ENCODE results near the gene LYPD6B.

Gene LYPD6B

GRCh38 chr2:149080099-149080498 lies 41.6 kb downstream of the LYPD6B start:
- no peak for DNase-seq

GRCh38 chr2:149080971-149081370 lies 42.5 kb downstream of the LYPD6B start:
- no peak for DNase-seq

- DNase-seq = no peak
Observed at GRCh38 chr2:149082079-149082478, 43.6 kb downstream of the LYPD6B start.

GRCh38 chr2:149082735-149083134 lies 44.2 kb downstream of the LYPD6B start:
- DNase-seq = no peak

GRCh38 chr2:149084924-149085795 lies 46.7 kb downstream of the LYPD6B start:
- no peak for DNase-seq

- DNase-seq = no peak
Observed at GRCh38 chr2:149087751-149088150, 49.3 kb downstream of the LYPD6B start.

GRCh38 chr2:149089068-149089467 lies 50.6 kb downstream of the LYPD6B start:
- DNase-seq = no peak

- DNase-seq = no peak
Observed at GRCh38 chr2:149090706-149091105, 52.2 kb downstream of the LYPD6B start.

GRCh38 chr2:149093579-149093978 lies 55.1 kb downstream of the LYPD6B start:
- DNase-seq = no peak

- no peak for DNase-seq
Observed at GRCh38 chr2:149094217-149095015, 55.9 kb downstream of the LYPD6B start.

- DNase-seq = no peak
Observed at GRCh38 chr2:149098701-149099100, 60.2 kb downstream of the LYPD6B start.

GRCh38 chr2:149099298-149099697 lies 60.8 kb downstream of the LYPD6B start:
- DNase-seq = no peak

- DNase-seq = no peak
Observed at GRCh38 chr2:149100739-149101699, 62.5 kb downstream of the LYPD6B start.

GRCh38 chr2:149101818-149102217 lies 63.3 kb downstream of the LYPD6B start:
- no peak for DNase-seq

- DNase-seq = no peak
Observed at GRCh38 chr2:149103081-149103620, 64.7 kb downstream of the LYPD6B start.

- no peak for DNase-seq
Observed at GRCh38 chr2:149104221-149104620, 65.7 kb downstream of the LYPD6B start.

GRCh38 chr2:149112068-149112467 lies 73.6 kb downstream of the LYPD6B start:
- DNase-seq = no peak

- no peak for DNase-seq
Observed at GRCh38 chr2:149112713-149113112, 74.2 kb downstream of the LYPD6B start.

- DNase-seq = no peak
Observed at GRCh38 chr2:149115781-149116180, 77.3 kb downstream of the LYPD6B start.

- DNase-seq = no peak
Observed at GRCh38 chr2:149119368-149119767, 80.9 kb downstream of the LYPD6B start.

GRCh38 chr2:149122516-149122915 lies 84.0 kb downstream of the LYPD6B start:
- no peak for DNase-seq

- DNase-seq = no peak
Observed at GRCh38 chr2:149125031-149125725, 86.7 kb downstream of the LYPD6B start.
